Uterus (tissue), 2 donors: ENCODE measurements around the gene TAF11L13.

Source experiments
- POLR2A ChIP-seq, 2 donors: fragments of 450-650 bp; IDR thresholded peaks; one replicate each; pipeline ENCODE4 v1.6.1; 2016; ENCODE audit warnings: antibody characterized with exemption in 2 of 2, mild to moderate bottlenecking in 1 of 2, moderate library complexity in 1 of 2
- TF ChIP-seq, protein P1 (sequence below), 4 experiments: fragments of 200-600 bp in 2 of 4; fragments of 450-650 bp in 2 of 4; sonication (generic) in 2 of 4; IDR thresholded peaks; one replicate each; pipeline ENCODE4 v1.5.1; 2016 to 2019; ENCODE audit warnings: antibody characterized with exemption in 4 of 4, mild to moderate bottlenecking in 2 of 4, moderate library complexity in 1 of 4

DNA sequence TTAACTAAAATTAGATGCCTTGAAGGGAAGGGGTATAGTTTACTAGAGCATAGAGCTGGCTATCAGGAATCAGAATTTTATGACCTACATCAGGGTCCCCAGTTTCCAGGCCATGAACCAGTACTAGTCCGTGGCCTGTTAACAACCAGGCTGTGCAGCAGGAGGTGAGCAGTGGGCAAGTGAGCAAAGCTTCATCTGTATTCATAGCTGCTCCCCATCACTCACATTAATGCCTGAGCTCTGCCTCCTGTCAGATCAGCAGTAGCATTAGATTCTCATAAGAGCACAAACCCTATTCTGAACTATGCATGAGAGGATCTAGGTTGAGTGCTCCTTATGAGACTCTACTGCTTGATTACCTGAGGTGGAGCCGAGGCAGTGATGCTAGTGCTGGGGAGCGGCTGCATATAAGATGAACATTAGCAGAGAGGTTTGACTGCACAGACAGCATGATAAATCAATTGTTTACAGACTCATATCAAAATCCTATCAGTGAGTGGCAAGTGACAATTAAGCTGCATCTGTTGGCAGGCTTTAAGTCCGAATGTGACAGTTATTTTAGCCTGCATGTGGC is 47.0 kb downstream of the TAF11L13 start:
- TF ChIP-seq POLR2A (IDR thresholded peaks at IDR 0.05) = no peak
- TF ChIP-seq, protein P1, sequence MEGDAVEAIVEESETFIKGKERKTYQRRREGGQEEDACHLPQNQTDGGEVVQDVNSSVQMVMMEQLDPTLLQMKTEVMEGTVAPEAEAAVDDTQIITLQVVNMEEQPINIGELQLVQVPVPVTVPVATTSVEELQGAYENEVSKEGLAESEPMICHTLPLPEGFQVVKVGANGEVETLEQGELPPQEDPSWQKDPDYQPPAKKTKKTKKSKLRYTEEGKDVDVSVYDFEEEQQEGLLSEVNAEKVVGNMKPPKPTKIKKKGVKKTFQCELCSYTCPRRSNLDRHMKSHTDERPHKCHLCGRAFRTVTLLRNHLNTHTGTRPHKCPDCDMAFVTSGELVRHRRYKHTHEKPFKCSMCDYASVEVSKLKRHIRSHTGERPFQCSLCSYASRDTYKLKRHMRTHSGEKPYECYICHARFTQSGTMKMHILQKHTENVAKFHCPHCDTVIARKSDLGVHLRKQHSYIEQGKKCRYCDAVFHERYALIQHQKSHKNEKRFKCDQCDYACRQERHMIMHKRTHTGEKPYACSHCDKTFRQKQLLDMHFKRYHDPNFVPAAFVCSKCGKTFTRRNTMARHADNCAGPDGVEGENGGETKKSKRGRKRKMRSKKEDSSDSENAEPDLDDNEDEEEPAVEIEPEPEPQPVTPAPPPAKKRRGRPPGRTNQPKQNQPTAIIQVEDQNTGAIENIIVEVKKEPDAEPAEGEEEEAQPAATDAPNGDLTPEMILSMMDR (IDR thresholded peaks at IDR 0.05) = no peak
